Astrocyte (in vitro differentiated cells and primary cell): ENCODE data around the gene LIN7A.

Experiments used
- CTCF ChIP-seq: IDR thresholded peaks from 2 replicates; pipeline ENCODE4 v1.5.1; 2011; ENCODE audit warnings: low read depth, mild to moderate bottlenecking, inconsistent platforms, low read length, moderate library complexity; ENCODE audit not compliant: insufficient read depth
- EZH2 ChIP-seq: IDR thresholded peaks from 2 replicates; pipeline ENCODE4 v1.6.1; 2012; ENCODE audit warnings: mild to moderate bottlenecking, low read length, inconsistent platforms; ENCODE audit not compliant: insufficient read depth

GRCh38 chr12:80912901-80913770 is 24.6 kb downstream of the LIN7A start:
- TF ChIP-seq CTCF (no peak), EZH2 (no peak)
